Measurements from ENCODE around the gene TMC1.

TMC1 gene

GRCh38 chr9:72576087-72576486, 54.7 kb downstream of the TMC1 start:
- DNase-seq: no peak

- no peak for DNase-seq
These were observed 55.9 kb downstream of the TMC1 start for GRCh38 chr9:72577212-72577753.

GRCh38 chr9:72579190-72579589, 57.8 kb downstream of the TMC1 start:
- no peak for DNase-seq

- DNase-seq: no peak
These were observed 58.6 kb downstream of the TMC1 start for GRCh38 chr9:72579880-72580550.

- no peak for DNase-seq
These were observed 60.3 kb downstream of the TMC1 start for GRCh38 chr9:72581694-72582093.

- DNase-seq: no peak
These were observed 62.0 kb downstream of the TMC1 start for GRCh38 chr9:72583370-72583769.

GRCh38 chr9:72586388-72587130, 65.2 kb downstream of the TMC1 start:
- DNase-seq: no peak

GRCh38 chr9:72588336-72588735, 66.9 kb downstream of the TMC1 start:
- no peak for DNase-seq

- DNase-seq: no peak
These were observed 68.5 kb downstream of the TMC1 start for GRCh38 chr9:72589667-72590521.

GRCh38 chr9:72590824-72591223, 69.4 kb downstream of the TMC1 start:
- no peak for DNase-seq

- DNase-seq: peak; percentile 32
These were observed 71.3 kb downstream of the TMC1 start for GRCh38 chr9:72592502-72593403.

- DNase-seq: no peak
These were observed 75.2 kb downstream of the TMC1 start for GRCh38 chr9:72596451-72597180.

- no peak for DNase-seq
These were observed 75.7 kb downstream of the TMC1 start for GRCh38 chr9:72597181-72597517.

- DNase-seq: no peak
These were observed 76.2 kb downstream of the TMC1 start for GRCh38 chr9:72597601-72598000.

- no peak for DNase-seq
These were observed 77.2 kb downstream of the TMC1 start for GRCh38 chr9:72598639-72599038.

- no peak for DNase-seq
These were observed 78.6 kb downstream of the TMC1 start for GRCh38 chr9:72599874-72600534.

GRCh38 chr9:72600671-72601070, 79.3 kb downstream of the TMC1 start:
- no peak for DNase-seq

- no peak for DNase-seq
These were observed 80.2 kb downstream of the TMC1 start for GRCh38 chr9:72601615-72602014.

GRCh38 chr9:72612449-72612848, 91.0 kb downstream of the TMC1 start:
- no peak for DNase-seq

GRCh38 chr9:72614067-72614466, 92.7 kb downstream of the TMC1 start:
- DNase-seq: no peak

- no peak for DNase-seq
These were observed 94.5 kb downstream of the TMC1 start for GRCh38 chr9:72615931-72616330.
